Lung (tissue), 12 donors: Measurements from ENCODE around the gene PSD2. TPM values are rescaled to one million over a fixed set of nuclear protein-coding genes. Genes with fewer than 3 reads are reported as not detected.

Experiments used
- ATAC-seq: fragments of 200-7000 bp; cut with Tn5 transposase; one replicate; pipeline ENCODE4 v1.9.1; 2020; ENCODE audit warnings: moderate number of reproducible peaks; ENCODE audit not compliant: insufficient read depth, low FRiP score
- DNase-seq, 3 donors: peaks; one replicate each; pipeline ENCODE4 v3.0.0-alpha.2; 2013 to 2017
- H3K27ac ChIP-seq, 2 donors: one replicate each; pipeline ENCODE4 v1.5.1; 2013; ENCODE audit warnings: mild to moderate bottlenecking in 2 of 2, moderate library complexity in 2 of 2, control low read depth in 1 of 2, inconsistent platforms in 1 of 2, low read depth in 1 of 2, low read length in 1 of 2
- H3K27me3 ChIP-seq, 3 donors: one replicate each; pipeline ENCODE4 v1.5.1; 2013; ENCODE audit warnings: low read length in 2 of 3; ENCODE audit not compliant: control insufficient read depth in 3 of 3, insufficient read depth in 3 of 3
- H3K36me3 ChIP-seq, 4 donors: one replicate each; pipeline ENCODE4 v1.5.1; 2013; ENCODE audit warnings: low read length in 4 of 4, mild to moderate bottlenecking in 1 of 4, moderate library complexity in 1 of 4; ENCODE audit not compliant: control insufficient read depth in 4 of 4, insufficient read depth in 4 of 4
- H3K4me1 ChIP-seq, 5 donors: one replicate each; pipeline ENCODE4 v1.5.1; 2013; ENCODE audit warnings: low read length in 5 of 5, mild to moderate bottlenecking in 2 of 5, moderate library complexity in 1 of 5; ENCODE audit not compliant: control insufficient read depth in 5 of 5, insufficient read depth in 5 of 5
- H3K4me3 ChIP-seq: one replicate; pipeline ENCODE4 v1.5.1; 2013; ENCODE audit warnings: mild to moderate bottlenecking, control low read depth, moderate library complexity
- H3K9ac ChIP-seq, 2 donors: one replicate each; pipeline ENCODE4 v1.5.1; 2013; ENCODE audit warnings: low read length in 2 of 2, control low read depth in 1 of 2; ENCODE audit not compliant: insufficient read depth in 1 of 2
- H3K9me3 ChIP-seq, 4 donors: one replicate each; pipeline ENCODE4 v1.5.1; 2013; ENCODE audit warnings: low read length in 3 of 4, mild to moderate bottlenecking in 1 of 4, moderate library complexity in 1 of 4; ENCODE audit not compliant: control insufficient read depth in 4 of 4, insufficient read depth in 3 of 4
- WGBS, 2 donors: extraction: QIAGEN DNeasy Blood & Tissue Kit; methylation state at CpG; one replicate each; pipeline ENCODE4 v1.1.7; 2013; 5-methylcytosine and 5-hydroxymethylcytosine counted together
- polyA plus RNA-seq, 2 donors: library from polyadenylated mRNA; stranded (reverse); fragments of 200-250 nt; gene quantifications; one replicate each; pipeline ENCODE4 v1.2.1, GENCODE V29; 2013
- total RNA-seq, 2 donors: library from RNA; depleted of rRNA in 1 of 2; stranded (reverse); fragments of >200 nt in 1 of 2; gene quantifications; one replicate each; pipeline ENCODE4 v1.2.1, GENCODE V29; 2014 to 2021
- TF ChIP-seq, protein P1 (sequence below): IDR thresholded peaks from 2 replicates; pipeline ENCODE4 v1.5.1; 2012; ENCODE audit warnings: mild to moderate bottlenecking; ENCODE audit errors: control extremely low read depth, extremely low read depth
- donor health status: control.
- donor health status: control.
- donor health status: Bipolar disorder and iron deficiency.
- donor health status: healthy.
- donor health status: DM: yes; HTN: yes; CAD: no.

The PSD2 gene
- total and polyA plus RNA-seq, 4 donors = 0.01 to 0.20 (median 0.05) TPM

DNA sequence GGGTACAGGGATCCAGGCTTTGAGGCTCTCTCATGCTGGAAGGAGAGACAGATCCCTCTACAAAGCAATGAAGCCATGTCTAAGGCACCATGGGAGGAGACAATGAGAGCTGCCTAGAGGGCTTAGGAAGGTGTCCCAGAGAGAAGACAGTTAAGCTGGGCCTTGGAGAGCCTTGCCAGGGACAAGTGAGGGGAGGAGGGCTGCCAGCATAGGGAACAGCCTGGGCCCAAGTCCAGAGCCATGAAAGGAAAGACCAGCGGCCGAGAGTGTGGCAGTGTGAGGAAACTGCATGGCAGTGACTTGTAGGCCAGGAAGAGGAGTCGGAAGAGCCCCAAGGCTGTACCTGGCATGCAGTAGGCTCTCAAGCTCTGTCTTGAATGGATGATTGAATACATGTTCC lies 88.5 kb downstream of the PSD2 start:
- Histone ChIP-seq H3K36me3 (peaks cover 0 to 19% (median 0%) of the 10 kb centered on the region in 4 donors), H3K4me1 (peaks cover 0 to 59% (median 18%) of the 10 kb centered on the region in 5 donors), H3K9me3 (peaks cover 0 to 1% (median 0%) of the 10 kb centered on the region in 4 donors), H3K9ac (no peak overlapping the region), H3K27me3 (no peaks in the 10 kb centered on the region), H3K27ac (no peak overlapping the region), H3K4me3 (no peak overlapping the region)
- DNase-seq (no peak), ATAC-seq (no peak)
- WGBS, 2 donors = 76 to 88% methylated on average over 3 of the region's 3 CpGs
- TF ChIP-seq, protein P1, sequence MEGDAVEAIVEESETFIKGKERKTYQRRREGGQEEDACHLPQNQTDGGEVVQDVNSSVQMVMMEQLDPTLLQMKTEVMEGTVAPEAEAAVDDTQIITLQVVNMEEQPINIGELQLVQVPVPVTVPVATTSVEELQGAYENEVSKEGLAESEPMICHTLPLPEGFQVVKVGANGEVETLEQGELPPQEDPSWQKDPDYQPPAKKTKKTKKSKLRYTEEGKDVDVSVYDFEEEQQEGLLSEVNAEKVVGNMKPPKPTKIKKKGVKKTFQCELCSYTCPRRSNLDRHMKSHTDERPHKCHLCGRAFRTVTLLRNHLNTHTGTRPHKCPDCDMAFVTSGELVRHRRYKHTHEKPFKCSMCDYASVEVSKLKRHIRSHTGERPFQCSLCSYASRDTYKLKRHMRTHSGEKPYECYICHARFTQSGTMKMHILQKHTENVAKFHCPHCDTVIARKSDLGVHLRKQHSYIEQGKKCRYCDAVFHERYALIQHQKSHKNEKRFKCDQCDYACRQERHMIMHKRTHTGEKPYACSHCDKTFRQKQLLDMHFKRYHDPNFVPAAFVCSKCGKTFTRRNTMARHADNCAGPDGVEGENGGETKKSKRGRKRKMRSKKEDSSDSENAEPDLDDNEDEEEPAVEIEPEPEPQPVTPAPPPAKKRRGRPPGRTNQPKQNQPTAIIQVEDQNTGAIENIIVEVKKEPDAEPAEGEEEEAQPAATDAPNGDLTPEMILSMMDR = no peak

DNA sequence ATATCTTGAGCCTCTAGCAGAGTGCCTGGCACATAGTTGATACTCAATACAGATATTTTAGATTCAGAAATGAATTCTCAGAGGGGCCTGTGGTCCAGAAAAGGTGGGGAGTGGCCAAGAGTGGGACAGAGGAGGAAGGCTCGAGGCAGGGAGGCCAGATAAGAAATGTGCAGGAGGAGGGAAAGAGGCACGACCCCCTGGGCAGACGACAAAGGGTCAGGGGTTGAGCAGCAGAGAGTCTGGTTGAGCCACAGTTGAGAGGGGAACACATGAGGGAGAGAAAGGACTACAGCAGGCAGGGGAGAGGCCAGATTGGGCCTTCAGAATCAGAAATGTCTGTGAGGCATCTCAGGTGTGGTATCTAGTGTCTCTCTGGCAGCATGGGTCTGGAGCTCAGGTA lies 89.1 kb downstream of the PSD2 start:
- Histone ChIP-seq H3K9ac (no peak overlapping the region), H3K4me1 (peaks cover 0 to 53% (median 12%) of the 10 kb centered on the region in 5 donors), H3K9me3 (peaks cover 0 to 1% (median 0%) of the 10 kb centered on the region in 4 donors), H3K27me3 (no peaks in the 10 kb centered on the region), H3K27ac (no peak overlapping the region), H3K36me3 (peaks cover 0 to 15% (median 0%) of the 10 kb centered on the region in 4 donors), H3K4me3 (no peak overlapping the region)
- TF ChIP-seq, protein P1 = no peak
- 80 to 93% methylated on average over 3 of the region's 3 CpGs for WGBS, 2 donors
- ATAC-seq (no peak), DNase-seq (no peak)

DNA sequence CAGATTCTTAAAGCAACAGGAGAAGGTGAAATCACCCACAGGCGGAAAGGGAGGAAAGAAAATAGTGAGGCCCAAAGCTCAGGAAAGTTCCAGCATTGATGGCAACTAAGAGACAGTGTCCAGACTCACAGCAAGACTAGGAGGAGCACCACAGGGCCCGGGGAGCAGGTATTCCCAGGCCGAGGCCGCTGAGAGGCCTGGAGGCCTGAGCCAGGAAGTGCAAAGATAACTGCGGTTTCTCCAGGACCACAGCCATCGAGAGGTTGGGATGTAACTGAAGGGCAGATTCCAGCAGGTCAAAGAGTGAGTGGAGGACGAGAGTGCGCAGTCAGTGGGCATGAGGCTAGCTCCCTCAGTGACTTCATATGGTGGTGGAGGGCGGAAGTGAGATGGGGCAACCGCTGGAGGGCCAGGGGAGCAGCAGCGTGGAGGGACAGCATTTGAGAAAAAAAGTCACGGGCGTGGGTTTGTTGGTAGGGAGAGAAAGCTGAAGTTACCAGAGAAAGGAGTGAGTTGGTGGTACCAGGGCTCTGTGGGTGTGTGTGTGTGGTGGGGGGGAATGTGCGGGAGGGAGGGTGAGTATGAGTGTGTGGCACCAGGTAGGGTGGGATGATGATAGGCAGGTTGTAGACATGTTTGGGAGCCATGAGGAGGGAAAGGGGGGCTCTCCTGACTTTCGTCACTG lies 89.7 kb downstream of the PSD2 start:
- no peak for ATAC-seq
- H3K36me3 ChIP-seq = peaks cover 0 to 12% (median 0%) of the 10 kb centered on the region in 4 donors
- WGBS, 2 donors = 90 to 93% methylated on average over 15 of the region's 15 CpGs
- no peak overlapping the region for H3K4me3 ChIP-seq
- TF ChIP-seq, protein P1 = no peak
- peaks cover 0 to 1% (median 0%) of the 10 kb centered on the region in 4 donors for H3K9me3 ChIP-seq
- H3K9ac ChIP-seq = no peak overlapping the region
- peaks cover 0 to 47% (median 7%) of the 10 kb centered on the region in 5 donors for H3K4me1 ChIP-seq
- no peak overlapping the region for H3K27ac ChIP-seq
- H3K27me3 ChIP-seq = no peaks in the 10 kb centered on the region
- no peak for DNase-seq
